LoVo (cell line): ENCODE results near the gene MAN2A1.

Source experiments
- DNase-seq: peaks from one replicate; pipeline ENCODE4 v3.0.0-alpha.2; 2016; ENCODE audit warnings: low spot score

The MAN2A1 gene

GRCh38 chr5:109908366-109908765 is 218.6 kb downstream of the MAN2A1 start:
- no peak for DNase-seq

DNA sequence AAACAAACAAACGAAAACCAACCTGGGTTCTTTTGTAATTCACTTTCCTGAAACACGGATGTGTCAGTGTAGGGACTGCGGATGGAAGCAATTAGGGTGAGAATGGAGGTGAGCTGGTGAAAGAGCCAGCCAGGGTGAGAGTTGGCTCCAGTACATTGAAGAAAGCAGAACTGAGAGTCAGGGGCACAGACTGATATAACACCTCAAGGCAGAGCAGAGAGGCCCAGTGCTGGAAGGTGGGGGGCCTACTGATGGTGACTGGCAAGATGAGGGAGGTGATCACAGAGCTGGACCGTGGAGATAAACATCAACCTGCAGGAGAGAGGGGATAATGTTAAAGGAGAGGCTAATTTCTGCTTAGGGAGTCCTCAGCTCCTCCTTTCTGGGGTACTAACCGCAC is 221.1 kb downstream of the MAN2A1 start:
- no peak for DNase-seq

DNA sequence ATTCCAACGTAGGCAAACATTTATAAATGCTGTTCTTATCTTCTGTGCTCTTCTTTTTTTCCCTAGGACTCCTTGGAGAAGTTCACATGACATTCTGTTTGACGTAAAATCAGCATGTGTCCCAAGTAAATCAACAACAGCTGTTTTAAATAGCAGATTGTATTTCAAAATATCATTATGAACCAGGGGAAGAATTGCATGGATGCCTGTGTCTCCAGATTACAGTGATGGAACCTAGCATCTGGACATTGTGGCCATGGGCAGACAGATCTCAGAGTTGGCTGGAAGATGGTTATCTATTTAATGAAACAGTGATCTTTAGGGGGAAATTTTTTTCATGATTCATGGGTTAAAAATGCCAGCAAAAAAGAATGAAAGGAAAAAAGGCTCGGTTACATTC is 222.0 kb downstream of the MAN2A1 start:
- no peak for DNase-seq

- DNase-seq, result no peak
Measured at GRCh38 chr5:109914906-109915305, 225.2 kb downstream of the MAN2A1 start.

DNA sequence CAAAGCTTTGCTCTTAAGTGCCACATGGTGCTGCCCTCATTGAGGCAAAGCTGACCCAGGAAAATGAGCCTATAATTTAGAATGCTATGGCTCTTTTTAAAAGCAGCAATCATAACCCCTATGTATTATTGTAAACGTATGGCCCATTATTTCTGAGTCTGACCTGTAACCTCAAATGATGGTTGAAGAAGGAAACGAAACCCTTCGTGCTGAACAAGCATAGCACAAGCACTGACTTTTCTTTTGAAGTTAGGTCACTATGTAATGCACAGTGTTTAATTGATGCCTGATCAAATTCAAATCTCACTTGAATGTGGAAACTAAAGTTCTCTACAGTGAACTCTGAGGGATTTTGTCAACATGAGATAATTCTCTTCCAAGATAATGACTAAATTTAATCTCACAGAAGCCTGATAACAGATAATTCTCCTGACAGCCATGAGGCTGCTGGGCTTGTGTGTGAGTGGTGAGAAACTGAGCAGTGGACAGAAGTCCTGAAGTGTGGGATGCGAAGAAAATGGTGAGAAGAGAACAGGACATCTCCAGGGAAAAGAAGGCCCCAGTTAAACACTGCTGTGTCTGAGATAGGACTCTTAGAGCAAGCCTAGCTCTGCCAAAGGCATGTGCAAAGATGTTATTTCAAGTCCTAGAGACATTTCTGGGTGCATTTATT is 226.9 kb downstream of the MAN2A1 start:
- no peak for DNase-seq
